DND-41 (cell line): Measurements from ENCODE around the gene GAPDH.

Source experiments
- ATAC-seq: fragments of 200-7000 bp; cut with Tn5 transposase; 3 replicates; pipeline ENCODE4 v1.9.1; 2021; ENCODE audit warnings: low read depth; ENCODE audit not compliant: insufficient read depth
- DNase-seq: peaks from one replicate; pipeline ENCODE4 v3.0.0-alpha.2; 2020
- H2AFZ ChIP-seq: 2 replicates; pipeline ENCODE4 v1.6.0; 2012; ENCODE audit warnings: low read depth, low read length
- H3K27ac ChIP-seq: 2 replicates; pipeline ENCODE4 v1.5.1; 2012; ENCODE audit warnings: low read length, inconsistent platforms
- H3K27me3 ChIP-seq: fragments of 200-600 bp; sonication (generic); 2 replicates; pipeline ENCODE4 v1.6.0; 2012; ENCODE audit warnings: low read length, mild to moderate bottlenecking, inconsistent platforms; ENCODE audit not compliant: insufficient read depth, poor library complexity
- H3K36me3 ChIP-seq: 2 replicates; pipeline ENCODE4 v1.5.1; 2012; ENCODE audit warnings: low read length, inconsistent platforms; ENCODE audit not compliant: insufficient read depth
- H3K4me1 ChIP-seq: 2 replicates; pipeline ENCODE4 v1.5.1; 2012; ENCODE audit warnings: mild to moderate bottlenecking, low read length; ENCODE audit not compliant: insufficient read depth
- H3K4me2 ChIP-seq: 2 replicates; pipeline ENCODE4 v1.6.0; 2012; ENCODE audit warnings: mild to moderate bottlenecking, moderate library complexity, low read length, inconsistent platforms; ENCODE audit not compliant: insufficient read depth
- H3K4me3 ChIP-seq, 2 experiments: fragments of 200-600 bp in 1 of 2; shearing (Covaris generic) in 1 of 2; 2 replicates each; pipeline ENCODE4 v1.5.1; 2012 to 2016; ENCODE audit warnings: inconsistent platforms in 2 of 2, low read length in 2 of 2, mild to moderate bottlenecking in 2 of 2, low read depth in 1 of 2, moderate library complexity in 1 of 2
- H3K79me2 ChIP-seq: 2 replicates; pipeline ENCODE4 v1.6.0; 2012; ENCODE audit warnings: low read length, inconsistent platforms; ENCODE audit not compliant: insufficient read depth
- H3K9ac ChIP-seq: 2 replicates; pipeline ENCODE4 v1.6.0; 2012; ENCODE audit warnings: low read depth, mild to moderate bottlenecking, inconsistent platforms, low read length, moderate library complexity
- H3K9me3 ChIP-seq: 2 replicates; pipeline ENCODE4 v1.5.1; 2012; ENCODE audit warnings: low read length, moderate library complexity, mild to moderate bottlenecking, inconsistent platforms; ENCODE audit not compliant: insufficient read depth, severe bottlenecking
- H4K20me1 ChIP-seq: 2 replicates; pipeline ENCODE4 v1.6.0; 2012; ENCODE audit warnings: low read length; ENCODE audit not compliant: insufficient read depth
- CTCF ChIP-seq: IDR thresholded peaks from 2 replicates; pipeline ENCODE4 v1.5.1; 2012; ENCODE audit warnings: borderline replicate concordance, low read length, moderate library complexity, mild to moderate bottlenecking; ENCODE audit not compliant: poor library complexity, severe bottlenecking; ENCODE audit errors: extremely low read depth
- EZH2 ChIP-seq: IDR thresholded peaks from 3 replicates; pipeline ENCODE4 v1.6.1; 2012; ENCODE audit warnings: borderline replicate concordance, low read depth, mild to moderate bottlenecking, moderate library complexity, low read length, inconsistent platforms; ENCODE audit not compliant: severe bottlenecking

The GAPDH gene

GRCh38 chr12:6546016-6546415 is 11.7 kb downstream of the GAPDH start:
- Histone ChIP-seq H3K27ac (no peak overlapping the region), H3K79me2 (peaks cover 12% of the 10 kb centered on the region), H3K27me3 (no peaks in the 10 kb centered on the region), H4K20me1 (peaks cover 25% of the 10 kb centered on the region; the same call in 1 of the 2 replicates), H3K9me3 (no peaks in the 10 kb centered on the region), H3K4me2 (no peak overlapping the region), H2AFZ (no peak overlapping the region), H3K36me3 (peaks cover 74% of the 10 kb centered on the region), H3K9ac (no peak overlapping the region), H3K4me1 (peaks cover 22% of the 10 kb centered on the region), H3K4me3 (no peak overlapping the region)
- no peak for TF ChIP-seq EZH2
- TF ChIP-seq CTCF: no peak
- DNase-seq (no peak), ATAC-seq (no peak)

- Histone ChIP-seq H3K4me2 (no peak overlapping the region), H3K4me3 (no peak overlapping the region), H4K20me1 (peaks cover 35% of the 10 kb centered on the region; the same call in 1 of the 2 replicates), H3K9me3 (no peaks in the 10 kb centered on the region), H3K27ac (no peak overlapping the region), H3K27me3 (no peaks in the 10 kb centered on the region), H2AFZ (no peak overlapping the region), H3K36me3 (peaks cover 82% of the 10 kb centered on the region), H3K4me1 (peaks cover 12% of the 10 kb centered on the region), H3K9ac (no peak overlapping the region), H3K79me2 (peaks cover 27% of the 10 kb centered on the region)
- no peak for DNase-seq
- ATAC-seq: no peak
- no peak for TF ChIP-seq EZH2
- TF ChIP-seq CTCF: no peak
Observed at GRCh38 chr12:6547566-6547965, 13.2 kb downstream of the GAPDH start.

- no peak for DNase-seq
- Histone ChIP-seq H2AFZ (no peak overlapping the region), H3K27me3 (no peaks in the 10 kb centered on the region), H3K9ac (no peak overlapping the region), H3K4me1 (peaks cover 12% of the 10 kb centered on the region), H3K27ac (no peak overlapping the region), H4K20me1 (peaks cover 40% of the 10 kb centered on the region; the same call in 1 of the 2 replicates), H3K36me3 (peaks cover 82% of the 10 kb centered on the region), H3K4me3 (no peak overlapping the region), H3K79me2 (peaks cover 32% of the 10 kb centered on the region), H3K4me2 (no peak overlapping the region), H3K9me3 (no peaks in the 10 kb centered on the region)
- ATAC-seq: no peak
- TF ChIP-seq CTCF (no peak), EZH2 (no peak)
Observed at GRCh38 chr12:6547987-6548386, 13.7 kb downstream of the GAPDH start.

GRCh38 chr12:6548556-6548955 is 14.2 kb downstream of the GAPDH start:
- Histone ChIP-seq H3K9me3 (no peaks in the 10 kb centered on the region), H2AFZ (no peak overlapping the region), H3K27me3 (no peaks in the 10 kb centered on the region), H3K4me3 (no peak overlapping the region), H3K27ac (no peak overlapping the region), H3K4me2 (no peak overlapping the region), H3K4me1 (peaks cover 16% of the 10 kb centered on the region), H4K20me1 (peaks cover 45% of the 10 kb centered on the region; the same call in 1 of the 2 replicates), H3K36me3 (peaks cover 84% of the 10 kb centered on the region), H3K9ac (no peak overlapping the region), H3K79me2 (peaks cover 37% of the 10 kb centered on the region)
- no peak for ATAC-seq
- DNase-seq: no peak
- TF ChIP-seq EZH2 (no peak), CTCF (no peak)
